Mucosa of stomach (tissue), 1 donor: ENCODE measurements around the gene CEBPG.

Source experiments
- H3K27me3 ChIP-seq: one replicate; pipeline ENCODE4 v1.7.0; 2013; ENCODE audit warnings: mild to moderate bottlenecking, low read length; ENCODE audit not compliant: control insufficient read depth, insufficient read depth
- H3K36me3 ChIP-seq: one replicate; pipeline ENCODE4 v1.7.0; 2013; ENCODE audit warnings: low read length; ENCODE audit not compliant: control insufficient read depth, insufficient read depth
- H3K4me1 ChIP-seq: one replicate; pipeline ENCODE4 v1.7.0; 2013; ENCODE audit warnings: mild to moderate bottlenecking, low read length; ENCODE audit not compliant: control insufficient read depth, insufficient read depth
- H3K4me3 ChIP-seq: one replicate; pipeline ENCODE4 v1.7.0; 2013; ENCODE audit warnings: low read length
- H3K9ac ChIP-seq: one replicate; pipeline ENCODE4 v1.7.0; 2013; ENCODE audit warnings: mild to moderate bottlenecking, low read length, moderate library complexity
- H3K9me3 ChIP-seq: one replicate; pipeline ENCODE4 v1.7.0; 2013; ENCODE audit warnings: mild to moderate bottlenecking, low read length, moderate library complexity; ENCODE audit not compliant: control insufficient read depth
- donor health status: Pancreatic carcinoma.

Gene CEBPG

DNA sequence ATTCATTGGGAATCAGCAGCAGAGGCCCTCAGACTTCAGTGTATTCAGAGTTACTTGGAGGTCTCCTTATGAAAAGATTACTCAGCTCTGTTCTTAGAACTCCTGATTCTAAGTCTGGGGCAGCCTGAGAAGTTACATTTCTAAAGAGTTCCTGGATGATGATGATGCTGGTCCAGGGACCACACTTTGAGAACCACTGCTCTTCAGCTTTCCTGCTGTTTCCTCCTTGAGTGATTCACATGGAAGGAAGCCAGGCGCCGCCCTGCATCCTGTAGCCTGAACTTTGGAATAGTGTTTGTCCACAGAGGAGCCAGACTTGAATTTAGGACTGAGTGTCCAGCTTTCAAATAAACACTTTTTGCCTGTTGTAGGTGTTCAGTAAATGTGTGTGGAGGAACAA, 2.9 kb downstream of the CEBPG start:
- H3K9me3 ChIP-seq, result no peaks in the 10 kb centered on the region
- H3K4me1 ChIP-seq, result peaks cover 30% of the 10 kb centered on the region
- peak overlapping the region; percentile 1 for H3K9ac ChIP-seq

GRCh38 chr19:33376941-33377557, 3.5 kb downstream of the CEBPG start:
- H3K36me3 ChIP-seq, result no peaks in the 10 kb centered on the region
- peaks cover 30% of the 10 kb centered on the region for H3K4me1 ChIP-seq
- H3K4me3 ChIP-seq, result no peak overlapping the region
- no peaks in the 10 kb centered on the region for H3K27me3 ChIP-seq
- H3K9ac ChIP-seq, result peak overlapping the region; percentile 1
- no peaks in the 10 kb centered on the region for H3K9me3 ChIP-seq

More for the DNA sequence above, 2.9 kb downstream of the CEBPG start:
- H3K4me3 ChIP-seq, result no peak overlapping the region
- no peaks in the 10 kb centered on the region for H3K27me3 ChIP-seq
- no peaks in the 10 kb centered on the region for H3K36me3 ChIP-seq

DNA sequence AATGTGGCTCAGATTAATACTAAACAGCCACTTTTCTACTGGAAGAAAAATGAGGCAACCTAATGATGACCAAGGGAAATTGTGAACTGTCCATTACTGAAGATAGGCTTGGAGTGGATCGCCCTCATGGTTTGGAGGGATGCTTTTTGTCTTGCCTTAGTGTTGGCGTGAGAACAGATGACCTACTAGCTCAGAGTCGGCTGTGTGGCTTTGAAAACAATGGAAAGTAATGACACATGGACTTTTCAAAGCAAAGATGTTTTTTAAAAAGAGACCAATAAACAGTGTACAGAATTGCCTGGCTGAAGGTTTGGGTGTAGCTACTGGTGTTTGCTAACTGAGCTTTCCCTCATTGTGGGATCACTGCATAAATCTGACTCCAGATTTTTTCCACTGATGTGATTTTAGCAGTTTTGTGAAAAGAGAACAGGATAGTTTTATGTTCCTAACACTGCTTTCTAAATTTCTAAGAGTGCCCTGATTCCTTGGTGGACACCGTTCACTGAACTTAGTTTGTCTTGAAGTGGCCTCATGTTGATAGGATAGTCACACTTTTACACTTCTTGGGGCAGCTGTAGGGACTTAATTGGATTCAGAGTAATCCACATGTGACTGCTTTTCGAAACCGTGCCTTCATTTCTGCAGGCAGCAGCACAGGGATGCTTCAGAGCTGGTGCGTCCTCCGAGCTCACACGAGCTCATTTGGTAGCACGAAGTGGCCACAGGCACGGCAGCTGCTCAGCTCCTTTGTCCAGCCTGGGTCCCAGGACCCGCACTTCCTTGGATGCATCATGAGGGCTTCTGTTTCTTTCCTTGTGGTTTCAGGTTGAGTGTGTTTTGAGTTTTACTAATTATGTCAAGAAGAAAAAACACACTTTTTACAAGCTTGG, 4.3 kb downstream of the CEBPG start:
- Histone ChIP-seq H3K36me3 (no peaks in the 10 kb centered on the region), H3K27me3 (no peaks in the 10 kb centered on the region), H3K9ac (peak overlapping the region; percentile 1), H3K4me3 (no peak overlapping the region), H3K9me3 (no peaks in the 10 kb centered on the region), H3K4me1 (peaks cover 30% of the 10 kb centered on the region)

DNA sequence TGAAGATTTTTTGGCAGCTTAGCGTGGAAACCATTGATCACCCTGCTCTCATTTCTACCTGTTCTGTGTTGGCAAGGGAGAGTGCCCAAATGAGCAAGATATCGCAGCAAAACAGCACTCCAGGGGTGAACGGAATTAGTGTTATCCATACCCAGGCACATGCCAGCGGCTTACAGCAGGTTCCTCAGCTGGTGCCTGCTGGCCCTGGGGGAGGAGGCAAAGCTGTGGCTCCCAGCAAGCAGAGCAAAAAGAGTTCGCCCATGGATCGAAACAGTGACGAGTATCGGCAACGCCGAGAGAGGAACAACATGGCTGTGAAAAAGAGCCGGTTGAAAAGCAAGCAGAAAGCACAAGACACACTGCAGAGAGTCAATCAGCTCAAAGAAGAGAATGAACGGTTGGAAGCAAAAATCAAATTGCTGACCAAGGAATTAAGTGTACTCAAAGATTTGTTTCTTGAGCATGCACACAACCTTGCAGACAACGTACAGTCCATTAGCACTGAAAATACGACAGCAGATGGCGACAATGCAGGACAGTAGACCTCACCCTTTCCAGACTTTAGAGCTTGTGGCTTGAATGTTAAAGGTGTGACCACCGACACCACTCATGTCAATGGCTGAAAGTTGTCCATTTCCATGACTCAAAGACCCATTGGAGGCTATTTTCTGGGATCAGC, 5.8 kb downstream of the CEBPG start:
- peaks cover 30% of the 10 kb centered on the region for H3K4me1 ChIP-seq

GRCh38 chr19:33381101-33381500, 7.6 kb downstream of the CEBPG start:
- H3K9ac ChIP-seq, result no peak overlapping the region
- H3K27me3 ChIP-seq, result no peaks in the 10 kb centered on the region
- no peaks in the 10 kb centered on the region for H3K9me3 ChIP-seq
- peaks cover 14% of the 10 kb centered on the region for H3K4me1 ChIP-seq
- peaks cover 4% of the 10 kb centered on the region for H3K36me3 ChIP-seq
- H3K4me3 ChIP-seq, result no peak overlapping the region

More for the DNA sequence above, 5.8 kb downstream of the CEBPG start:
- Histone ChIP-seq H3K36me3 (peaks cover 4% of the 10 kb centered on the region), H3K9ac (no peak overlapping the region), H3K9me3 (no peaks in the 10 kb centered on the region), H3K27me3 (no peaks in the 10 kb centered on the region), H3K4me3 (no peak overlapping the region)

GRCh38 chr19:33382006-33382405, 8.5 kb downstream of the CEBPG start:
- Histone ChIP-seq H3K4me1 (peaks cover 11% of the 10 kb centered on the region), H3K4me3 (no peak overlapping the region), H3K36me3 (peaks cover 4% of the 10 kb centered on the region), H3K9ac (no peak overlapping the region), H3K27me3 (no peaks in the 10 kb centered on the region), H3K9me3 (no peaks in the 10 kb centered on the region)

DNA sequence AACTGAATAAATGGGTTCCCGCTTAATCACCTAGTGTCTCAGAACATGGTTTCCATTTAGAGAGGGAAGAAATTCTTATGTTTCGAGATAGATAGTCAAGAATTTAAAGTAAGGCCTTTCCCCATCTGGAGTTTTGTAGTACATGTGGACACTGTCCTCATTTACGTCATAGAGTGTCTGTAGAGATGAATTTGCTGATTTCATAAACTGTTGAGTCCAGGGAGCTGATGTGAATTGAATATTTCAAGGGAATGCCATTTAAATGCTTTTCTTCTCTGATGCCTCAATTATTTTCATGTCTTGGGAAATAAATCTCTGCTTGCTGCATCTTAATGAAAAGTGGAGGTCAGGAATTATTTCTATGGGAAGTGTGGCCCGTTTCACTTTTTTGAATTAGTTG, 9.5 kb downstream of the CEBPG start:
- peaks cover under 1% of the 10 kb centered on the region for H3K4me1 ChIP-seq
- no peak overlapping the region for H3K9ac ChIP-seq
- peaks cover 4% of the 10 kb centered on the region for H3K36me3 ChIP-seq
- H3K27me3 ChIP-seq, result no peaks in the 10 kb centered on the region
- no peaks in the 10 kb centered on the region for H3K9me3 ChIP-seq
- H3K4me3 ChIP-seq, result no peak overlapping the region

GRCh38 chr19:33383720-33384292, 10.3 kb downstream of the CEBPG start:
- H3K4me3 ChIP-seq, result no peak overlapping the region
- H3K9me3 ChIP-seq, result no peaks in the 10 kb centered on the region
- peaks cover 4% of the 10 kb centered on the region for H3K36me3 ChIP-seq
- no peaks in the 10 kb centered on the region for H3K27me3 ChIP-seq
- no peaks in the 10 kb centered on the region for H3K4me1 ChIP-seq
- H3K9ac ChIP-seq, result no peak overlapping the region

- Histone ChIP-seq H3K4me1 (no peaks in the 10 kb centered on the region), H3K4me3 (no peak overlapping the region), H3K9ac (no peak overlapping the region), H3K9me3 (no peaks in the 10 kb centered on the region), H3K36me3 (peaks cover 4% of the 10 kb centered on the region), H3K27me3 (no peaks in the 10 kb centered on the region)
Observed at GRCh38 chr19:33384983-33385382, 11.5 kb downstream of the CEBPG start.

DNA sequence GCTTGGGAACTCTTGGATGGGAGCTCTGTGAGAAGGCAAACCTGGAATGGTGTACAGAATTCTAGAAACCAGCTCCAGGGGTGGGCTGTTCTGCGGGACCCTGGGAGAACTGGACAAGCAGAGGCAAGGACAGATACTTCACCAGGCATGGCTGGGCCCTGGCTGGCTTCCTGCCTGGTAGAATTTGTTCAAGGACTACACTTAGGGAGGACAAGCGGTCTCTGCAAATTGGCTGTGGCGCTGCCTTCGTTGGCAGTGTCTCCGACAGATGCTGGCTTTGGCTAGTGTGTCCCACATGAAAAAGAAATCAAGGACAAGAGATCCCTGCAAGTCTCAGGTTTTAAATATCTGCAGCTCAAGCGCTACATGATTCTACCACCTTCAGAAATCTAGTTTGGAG, 12.4 kb downstream of the CEBPG start:
- H3K9ac ChIP-seq, result no peak overlapping the region
- H3K4me1 ChIP-seq, result peaks cover 9% of the 10 kb centered on the region
- no peaks in the 10 kb centered on the region for H3K27me3 ChIP-seq
- H3K4me3 ChIP-seq, result no peak overlapping the region
- H3K9me3 ChIP-seq, result no peaks in the 10 kb centered on the region
- peaks cover 4% of the 10 kb centered on the region for H3K36me3 ChIP-seq

DNA sequence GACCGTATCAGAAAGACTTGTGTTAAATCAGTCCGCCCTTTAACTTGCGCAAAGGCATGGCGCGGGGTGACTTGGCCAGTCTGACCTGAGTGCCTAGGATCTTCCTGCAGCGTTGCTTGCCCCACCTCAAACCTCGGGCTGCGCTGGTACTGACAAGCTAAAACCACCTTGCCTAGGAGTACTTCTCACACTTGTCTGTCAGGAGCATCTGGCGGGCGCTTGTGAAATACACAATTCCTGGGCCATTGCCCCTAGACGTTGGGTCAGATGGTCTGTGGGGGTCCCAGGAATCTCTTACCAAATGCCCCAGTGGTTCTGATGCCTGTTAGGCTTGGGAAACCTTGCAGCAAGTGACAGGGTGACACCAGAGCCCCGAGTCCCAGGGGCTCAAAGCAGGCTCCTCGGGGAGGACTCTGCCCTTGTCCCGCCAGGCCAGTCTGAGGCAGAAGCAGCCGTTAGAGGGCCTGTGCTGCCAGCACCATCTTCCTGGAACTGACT, 12.9 kb downstream of the CEBPG start:
- no peaks in the 10 kb centered on the region for H3K27me3 ChIP-seq
- peaks cover 11% of the 10 kb centered on the region for H3K4me1 ChIP-seq
- no peak overlapping the region for H3K9ac ChIP-seq
- peaks cover 4% of the 10 kb centered on the region for H3K36me3 ChIP-seq
- no peak overlapping the region for H3K4me3 ChIP-seq
- no peaks in the 10 kb centered on the region for H3K9me3 ChIP-seq
